Stimulated activated CD4-positive, alpha-beta T cell treated with anti-CD3 and anti-CD28 coated beads, Interleukin-2, amount 100 ng/mL, for 4 hours (primary cell): Measurements from ENCODE around the gene UGT1A1.

ENCODE experiments used
- DNase-seq: peaks from one replicate; pipeline ENCODE4 v3.0.0-alpha.2; 2020; ENCODE audit warnings: low read depth

Gene UGT1A1

DNA sequence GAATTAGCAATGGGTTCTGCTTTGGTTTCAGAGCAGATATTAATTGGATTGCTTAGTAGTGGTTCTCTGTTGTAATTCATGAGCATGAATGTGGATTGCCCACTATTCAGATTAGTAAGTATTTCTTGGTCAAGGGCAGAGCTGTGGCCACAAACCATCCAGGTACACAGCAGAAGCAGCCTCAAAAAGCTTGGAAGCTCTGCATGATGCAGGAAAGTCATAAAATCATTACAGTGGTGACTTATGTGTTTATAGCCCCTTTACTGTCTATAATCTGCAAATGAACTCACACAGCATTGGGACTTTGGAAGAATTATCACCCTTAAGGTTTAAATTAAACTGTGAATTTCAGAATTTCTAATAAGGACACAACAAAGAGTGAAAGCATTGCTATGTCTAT is 1.9 kb upstream of the UGT1A1 start:
- no peak for DNase-seq

DNA sequence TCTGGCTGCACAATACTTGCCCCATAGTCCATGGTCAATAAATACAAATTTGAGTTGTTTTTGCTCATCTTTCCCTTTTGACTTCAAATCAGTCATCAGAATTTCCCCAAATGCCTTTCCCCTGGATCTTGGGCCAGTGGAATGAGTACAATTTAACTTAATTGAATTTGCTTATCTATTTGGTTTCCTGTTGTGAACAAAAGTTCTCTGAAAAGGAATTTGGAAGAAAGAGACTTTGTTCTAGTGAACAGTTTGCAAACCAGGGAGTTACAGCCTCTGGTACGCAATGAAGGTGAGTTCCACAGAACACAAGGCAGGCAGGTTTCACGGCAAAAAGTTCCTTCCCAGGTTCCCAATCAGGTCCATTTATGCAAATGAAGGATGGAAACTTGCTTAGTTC is 1.2 kb upstream of the UGT1A1 start:
- no peak for DNase-seq

- DNase-seq = no peak
These were observed 1.1 kb downstream of the UGT1A1 start for GRCh38 chr2:233761040-233761769.

DNA sequence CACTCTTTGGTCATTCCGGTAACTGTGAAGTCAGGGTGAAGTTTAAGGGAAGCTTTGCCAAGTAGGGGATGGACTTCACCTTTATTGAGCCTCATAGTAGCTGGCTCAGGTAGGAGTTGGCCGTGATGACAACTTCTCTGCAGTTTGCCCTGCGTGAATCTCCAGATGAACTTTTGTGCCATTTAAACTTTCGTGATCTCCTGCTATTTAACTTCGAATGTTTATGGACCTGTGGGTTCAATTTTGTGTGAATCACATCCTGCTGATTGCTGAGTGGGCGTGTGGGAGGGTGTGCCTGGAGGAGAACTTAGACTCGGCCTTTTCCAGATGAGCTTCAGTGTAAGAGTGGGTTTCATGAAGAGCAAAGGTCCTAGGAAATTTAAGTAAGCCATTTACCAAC is 4.2 kb downstream of the UGT1A1 start:
- no peak for DNase-seq

DNA sequence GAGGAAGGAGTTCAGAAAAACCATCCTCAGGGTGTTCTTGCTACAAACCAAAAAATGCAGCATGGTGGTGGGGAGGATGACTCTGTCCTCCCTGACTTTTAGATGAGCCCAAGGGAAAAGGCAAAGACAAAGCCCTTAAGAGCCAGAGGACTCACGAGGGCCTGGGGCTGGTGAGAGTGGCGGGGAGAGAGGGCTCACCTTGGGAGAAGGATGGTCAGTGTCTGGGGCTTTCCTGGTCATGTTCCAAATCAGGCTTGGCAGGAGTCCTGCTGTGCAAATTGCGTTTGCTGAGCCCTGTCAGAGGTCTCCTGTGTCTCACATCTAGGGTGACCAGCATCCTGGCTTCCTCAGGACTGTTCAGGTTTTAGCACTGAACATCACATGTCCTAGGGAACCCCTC is 4.7 kb downstream of the UGT1A1 start:
- DNase-seq = no peak

DNA sequence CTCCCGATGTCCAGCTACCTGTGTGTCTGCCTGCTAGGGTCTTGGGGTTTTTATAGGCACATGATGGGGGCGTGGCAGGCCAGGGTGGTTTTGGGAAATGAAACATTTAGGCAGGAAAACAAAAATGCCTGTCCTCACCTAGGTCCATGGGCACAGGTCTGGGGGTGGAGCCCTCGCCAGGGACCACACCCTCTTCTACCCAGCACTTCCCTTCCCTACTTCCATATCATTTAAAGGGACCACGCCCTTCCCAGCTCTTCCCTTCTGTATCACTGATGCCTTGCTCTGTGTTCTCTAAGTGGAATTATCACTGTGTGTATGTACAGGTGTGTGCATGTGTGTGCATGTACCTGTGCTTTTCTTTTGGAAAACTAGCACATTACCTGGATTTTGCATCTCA is 6.3 kb downstream of the UGT1A1 start:
- no peak for DNase-seq

- no peak for DNase-seq
These were observed 8.0 kb downstream of the UGT1A1 start for GRCh38 chr2:233768076-233768475.

GRCh38 chr2:233769260-233769659 is 9.2 kb downstream of the UGT1A1 start:
- DNase-seq = no peak

DNA sequence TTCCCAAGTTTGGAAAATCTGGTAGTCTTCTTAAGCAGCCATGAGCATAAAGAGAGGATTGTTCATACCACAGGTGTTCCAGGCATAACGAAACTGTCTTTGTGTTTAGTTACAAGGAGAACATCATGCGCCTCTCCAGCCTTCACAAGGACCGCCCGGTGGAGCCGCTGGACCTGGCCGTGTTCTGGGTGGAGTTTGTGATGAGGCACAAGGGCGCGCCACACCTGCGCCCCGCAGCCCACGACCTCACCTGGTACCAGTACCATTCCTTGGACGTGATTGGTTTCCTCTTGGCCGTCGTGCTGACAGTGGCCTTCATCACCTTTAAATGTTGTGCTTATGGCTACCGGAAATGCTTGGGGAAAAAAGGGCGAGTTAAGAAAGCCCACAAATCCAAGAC is 12.1 kb downstream of the UGT1A1 start:
- no peak for DNase-seq

DNA sequence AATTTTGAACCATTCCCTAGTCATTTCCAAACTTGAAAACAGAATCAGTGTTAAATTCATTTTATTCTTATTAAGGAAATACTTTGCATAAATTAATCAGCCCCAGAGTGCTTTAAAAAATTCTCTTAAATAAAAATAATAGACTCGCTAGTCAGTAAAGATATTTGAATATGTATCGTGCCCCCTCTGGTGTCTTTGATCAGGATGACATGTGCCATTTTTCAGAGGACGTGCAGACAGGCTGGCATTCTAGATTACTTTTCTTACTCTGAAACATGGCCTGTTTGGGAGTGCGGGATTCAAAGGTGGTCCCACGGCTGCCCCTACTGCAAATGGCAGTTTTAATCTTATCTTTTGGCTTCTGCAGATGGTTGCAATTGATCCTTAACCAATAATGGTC is 12.5 kb downstream of the UGT1A1 start:
- no peak for DNase-seq

- no peak for DNase-seq
These were observed 13.8 kb downstream of the UGT1A1 start for GRCh38 chr2:233773854-233774253.

DNA sequence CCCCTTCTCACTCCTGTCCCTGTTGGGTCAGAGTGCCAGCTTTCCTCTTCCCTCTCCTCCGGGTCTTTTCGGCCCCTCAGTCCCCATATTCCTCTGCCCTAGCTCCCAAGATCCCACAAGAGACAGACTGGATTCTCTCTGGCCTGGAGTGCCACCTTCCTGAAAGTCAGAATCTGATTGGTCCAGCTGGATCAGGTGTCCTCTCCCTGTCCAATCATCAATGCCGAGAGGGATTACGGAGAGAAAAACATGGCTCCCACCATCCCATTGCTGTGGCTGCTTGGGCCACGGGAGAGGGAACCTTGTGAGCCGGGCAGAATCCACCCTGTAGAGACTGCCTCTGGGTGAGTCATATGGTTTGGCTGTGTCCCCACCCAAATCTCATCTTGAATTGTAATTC is 15.3 kb downstream of the UGT1A1 start:
- DNase-seq = no peak

- no peak for DNase-seq
These were observed 18.0 kb downstream of the UGT1A1 start, which contains the start of gene MROH2A for GRCh38 chr2:233778030-233778429. MROH2A (plus strand) TSS chr2:233778330; CDS start chr2:233779359, 1,029 bp downstream.

- no peak for DNase-seq
These were observed 19.7 kb downstream of the UGT1A1 start for GRCh38 chr2:233779722-233780121.

- DNase-seq = no peak
These were observed 20.7 kb downstream of the UGT1A1 start for GRCh38 chr2:233780771-233781170.

DNA sequence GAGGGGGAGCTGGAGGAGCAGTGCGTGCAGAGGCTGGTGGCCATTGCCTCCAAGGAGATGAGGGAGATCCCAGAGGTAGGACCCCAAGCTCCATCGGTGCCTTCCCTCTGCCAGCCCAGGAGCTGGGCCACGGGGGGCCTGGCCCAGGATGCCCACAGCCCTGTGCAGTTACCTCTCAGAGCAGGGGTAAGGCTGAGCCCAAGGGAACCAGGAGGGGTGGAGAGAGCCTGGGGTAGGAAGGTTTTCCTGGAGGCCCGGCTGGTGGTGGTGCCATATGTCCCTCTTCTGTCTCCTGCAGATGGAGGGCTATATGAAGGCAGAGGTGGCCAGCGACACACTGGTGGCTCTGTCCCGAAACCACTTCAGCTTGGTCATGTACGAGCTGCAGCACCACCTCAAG is 29.5 kb downstream of the UGT1A1 start:
- DNase-seq = no peak

DNA sequence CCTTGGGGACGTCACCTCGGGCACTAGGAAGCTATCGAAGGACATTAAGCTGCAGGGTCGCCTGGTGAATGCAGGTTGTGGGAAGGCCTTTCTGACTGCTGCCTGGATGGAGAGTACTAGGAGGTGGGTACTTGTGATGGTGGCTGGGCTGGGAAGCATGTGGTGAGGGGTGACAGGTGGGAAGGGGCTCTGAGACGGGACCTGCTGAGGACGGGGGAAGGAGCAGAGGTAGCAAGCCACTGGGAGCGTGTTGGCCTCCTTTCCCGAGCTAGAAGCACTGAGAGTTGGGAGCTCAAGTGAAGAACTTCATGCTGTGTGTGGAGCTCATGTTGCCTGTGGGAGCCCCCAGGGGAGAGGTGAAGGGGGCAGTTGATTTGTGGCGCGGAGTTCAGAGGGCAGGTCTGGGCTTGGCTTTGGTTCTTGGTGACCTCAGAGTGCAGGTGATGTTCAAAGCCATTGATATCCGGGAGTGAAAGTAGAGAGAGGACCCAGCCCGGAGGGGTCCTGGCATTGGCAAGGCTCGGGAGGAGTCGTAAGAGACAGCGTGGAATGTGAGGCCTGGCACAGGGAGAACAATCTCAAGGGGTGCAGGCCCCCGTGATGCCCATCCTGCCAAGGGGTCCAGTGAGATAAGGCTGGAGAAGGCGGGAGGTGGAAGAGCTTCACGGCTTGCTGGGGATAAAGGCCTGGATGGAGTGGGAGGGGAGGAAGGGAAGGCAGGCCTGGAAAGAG is 31.2 kb downstream of the UGT1A1 start:
- no peak for DNase-seq

DNA sequence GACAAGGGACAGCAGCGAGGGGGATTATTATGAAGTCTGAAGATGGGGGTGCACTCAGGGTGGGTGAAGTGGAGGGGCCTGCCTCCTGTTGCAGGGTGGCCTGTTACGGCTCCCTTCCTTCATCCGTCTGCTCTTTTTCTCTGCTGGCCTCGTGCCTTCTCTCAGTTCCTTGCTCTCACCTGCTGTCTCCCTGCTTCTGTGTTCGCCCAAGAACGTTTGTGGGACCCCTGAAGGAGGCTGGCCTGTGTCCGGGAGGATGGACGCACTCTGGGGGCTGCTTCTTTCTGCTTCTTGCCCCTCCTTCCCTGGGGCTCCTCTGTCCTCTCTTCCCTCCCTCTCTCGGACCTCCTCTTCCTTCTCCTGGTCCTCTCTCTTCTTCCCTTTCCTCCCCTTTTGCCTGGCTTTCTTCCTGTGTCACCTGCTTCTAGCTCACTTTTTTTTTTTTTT is 31.8 kb downstream of the UGT1A1 start:
- DNase-seq = no peak

GRCh38 chr2:233792720-233793119 is 32.6 kb downstream of the UGT1A1 start:
- no peak for DNase-seq

DNA sequence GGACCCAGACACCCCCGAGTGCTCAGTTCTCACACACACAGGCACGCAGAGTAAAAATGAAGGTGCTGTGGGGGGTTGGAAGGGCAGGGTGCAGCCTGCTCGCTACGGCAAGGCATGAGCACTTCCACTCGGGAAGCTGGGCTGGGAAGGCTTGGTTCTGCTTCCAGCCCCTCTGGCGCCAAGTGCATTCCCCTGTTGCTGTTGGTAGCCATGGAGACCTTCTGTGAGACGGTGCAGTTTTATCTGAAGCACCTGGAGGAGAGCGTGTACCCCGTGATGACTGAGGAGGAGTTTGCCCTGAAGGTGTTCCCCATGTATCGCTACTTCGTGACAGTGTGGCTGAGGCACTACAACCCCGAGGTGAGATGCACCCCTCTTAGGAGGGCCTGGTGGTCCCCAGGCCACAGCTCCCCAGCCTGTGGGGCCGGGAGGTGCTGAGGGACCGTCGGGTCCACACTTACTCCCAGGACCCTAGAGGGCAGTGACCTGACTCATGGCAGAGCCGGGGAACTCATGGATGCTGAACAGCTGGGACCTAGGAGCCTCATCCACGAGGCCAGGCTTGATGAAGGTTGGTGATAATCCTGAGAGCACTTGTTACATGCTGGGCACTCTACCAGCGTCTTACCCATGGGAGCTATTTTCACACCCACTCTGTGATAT is 33.5 kb downstream of the UGT1A1 start:
- DNase-seq = no peak

DNA sequence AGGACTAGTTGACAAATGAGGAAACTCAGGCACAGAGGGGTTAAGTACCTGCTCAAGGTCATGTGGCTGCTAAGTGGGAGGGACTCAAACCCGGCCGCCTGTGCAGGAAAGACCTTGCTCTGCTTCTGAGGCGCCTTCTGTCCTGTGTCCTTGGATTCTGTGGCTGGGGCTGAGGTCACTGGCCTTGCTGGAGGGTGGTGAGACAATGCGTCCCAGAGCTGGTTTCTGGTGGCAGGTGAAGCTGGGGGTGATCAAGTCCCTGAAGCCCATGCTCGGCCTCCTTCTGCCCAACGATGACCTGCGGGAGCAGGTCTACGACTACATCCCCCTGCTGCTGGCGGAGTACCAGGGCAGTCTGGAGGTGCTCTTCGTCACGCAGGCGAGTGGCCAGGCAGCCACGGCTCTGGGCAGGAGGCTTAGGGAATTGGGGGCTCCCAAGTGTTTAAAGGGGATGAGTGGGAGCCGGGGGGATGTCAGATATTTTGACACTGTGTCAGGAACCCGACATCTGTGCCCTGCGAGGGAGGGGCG is 34.1 kb downstream of the UGT1A1 start:
- no peak for DNase-seq

DNA sequence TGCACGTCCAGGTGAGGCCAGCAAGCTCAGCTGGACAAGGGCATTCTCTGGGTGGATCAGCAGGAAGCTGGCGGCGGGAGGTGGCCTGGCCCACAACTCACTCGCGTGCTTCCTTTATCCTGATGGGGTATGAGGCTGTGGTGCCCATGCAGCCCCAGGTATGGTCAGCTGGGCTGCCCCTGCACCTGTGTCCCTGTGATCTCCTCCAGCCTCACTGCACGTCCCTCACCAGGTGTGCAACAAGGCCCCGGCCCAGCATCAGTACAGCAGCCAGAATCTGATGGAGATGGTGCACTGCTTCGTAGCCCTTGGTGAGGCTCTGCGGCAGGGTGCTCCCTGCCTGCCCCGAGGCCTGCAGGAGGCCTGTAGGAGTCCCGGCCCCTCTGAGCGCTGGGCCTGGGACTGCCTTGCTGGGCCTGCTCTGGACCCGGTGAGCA is 35.7 kb downstream of the UGT1A1 start:
- no peak for DNase-seq

- no peak for DNase-seq
These were observed 36.2 kb downstream of the UGT1A1 start for GRCh38 chr2:233796254-233796653.
